HUES48 (cell line): ENCODE results near the gene SCGB3A1.

Experiments
- H3K27ac ChIP-seq: one replicate; pipeline ENCODE4 v1.7.0; 2013; ENCODE audit warnings: low read depth, low read length, inconsistent platforms
- H3K27me3 ChIP-seq: 2 replicates; pipeline ENCODE4 v1.6.1; 2013; ENCODE audit warnings: mild to moderate bottlenecking, low read length; ENCODE audit not compliant: control insufficient read depth, insufficient read depth
- H3K36me3 ChIP-seq: 2 replicates; pipeline ENCODE4 v1.6.1; 2013; ENCODE audit warnings: low read length; ENCODE audit not compliant: control insufficient read depth, insufficient read depth
- H3K4me1 ChIP-seq: 2 replicates; pipeline ENCODE4 v1.6.1; 2013; ENCODE audit warnings: mild to moderate bottlenecking, low read length; ENCODE audit not compliant: control insufficient read depth, insufficient read depth
- H3K4me3 ChIP-seq: 2 replicates; pipeline ENCODE4 v1.5.1; 2013; ENCODE audit warnings: mild to moderate bottlenecking, low read depth, low read length
- H3K9ac ChIP-seq: 2 replicates; pipeline ENCODE4 v1.6.1; 2013; ENCODE audit warnings: mild to moderate bottlenecking, low read depth, low read length, moderate library complexity
- H3K9me3 ChIP-seq: 2 replicates; pipeline ENCODE4 v1.6.1; 2013; ENCODE audit warnings: low read length; ENCODE audit not compliant: control insufficient read depth, insufficient read depth

The SCGB3A1 gene

DNA sequence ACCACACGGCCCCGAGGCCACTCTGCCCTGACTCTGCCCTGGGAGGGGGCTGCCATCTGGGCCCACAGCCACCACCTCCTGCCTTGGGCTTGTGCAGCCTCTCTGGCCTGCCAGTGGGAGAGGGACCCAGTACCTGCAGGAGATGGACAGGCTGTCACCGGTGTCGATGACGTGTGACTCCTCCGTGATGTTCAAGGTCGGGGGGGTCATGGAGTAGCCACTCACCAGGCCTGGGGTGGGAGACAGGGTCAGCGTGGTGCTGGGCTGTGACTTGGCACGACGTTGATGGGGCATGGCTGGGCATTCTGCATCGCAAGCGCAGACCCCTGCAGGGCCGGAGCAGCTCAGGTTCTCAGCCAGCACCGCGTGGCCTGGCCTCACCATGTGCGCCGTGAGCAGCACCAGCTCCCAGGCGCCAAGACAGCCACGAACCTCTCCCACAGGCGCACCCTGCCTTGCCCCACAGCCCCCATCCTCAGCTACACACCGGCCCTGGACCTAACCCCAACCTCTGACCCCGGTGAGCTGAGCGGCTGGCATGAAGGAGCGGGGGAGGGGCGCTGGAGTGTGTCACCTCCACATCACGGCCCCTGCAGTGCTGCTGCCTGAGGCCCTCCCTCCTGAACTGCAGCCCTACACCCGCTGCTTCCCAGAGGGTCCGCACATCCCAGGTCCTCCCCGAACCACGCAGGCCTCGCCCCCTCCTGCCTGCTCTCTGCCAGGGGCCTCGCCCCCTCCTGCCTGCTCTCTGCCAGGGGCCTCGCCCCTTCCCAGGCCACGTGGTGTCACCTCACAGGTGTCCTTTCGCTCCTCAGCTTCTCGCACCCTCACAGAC lies 40.5 kb upstream of the SCGB3A1 start:
- Histone ChIP-seq H3K36me3 (no peaks in the 10 kb centered on the region), H3K4me3 (no peak overlapping the region), H3K9ac (no peak overlapping the region), H3K4me1 (no peaks in the 10 kb centered on the region), H3K27ac (no peak overlapping the region), H3K9me3 (no peaks in the 10 kb centered on the region), H3K27me3 (no peaks in the 10 kb centered on the region)

DNA sequence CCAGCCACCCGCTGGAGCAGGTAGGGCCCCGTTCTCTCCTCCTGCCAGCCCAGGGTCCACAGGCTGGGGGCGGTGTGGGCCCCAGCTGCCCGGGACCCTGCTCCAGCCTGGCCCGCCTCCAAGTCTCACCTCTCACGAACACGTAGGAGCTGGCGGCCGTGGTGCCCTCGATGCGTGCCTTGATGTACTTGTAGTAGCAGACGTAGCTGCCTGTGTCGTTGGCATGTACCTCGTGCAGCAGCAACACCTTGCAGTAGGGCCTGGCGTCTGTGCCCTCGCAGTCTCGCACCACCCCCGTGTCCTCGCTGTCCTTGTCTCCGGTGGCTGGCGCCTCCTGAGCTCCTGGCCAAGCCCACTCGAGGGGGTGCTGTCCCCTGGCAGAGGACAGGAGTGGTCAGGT lies 39.1 kb upstream of the SCGB3A1 start:
- H3K36me3 ChIP-seq = no peaks in the 10 kb centered on the region
- H3K4me1 ChIP-seq = no peaks in the 10 kb centered on the region
- H3K9ac ChIP-seq = no peak overlapping the region
- no peak overlapping the region for H3K4me3 ChIP-seq
- H3K27ac ChIP-seq = no peak overlapping the region
- H3K9me3 ChIP-seq = no peaks in the 10 kb centered on the region
- no peaks in the 10 kb centered on the region for H3K27me3 ChIP-seq

DNA sequence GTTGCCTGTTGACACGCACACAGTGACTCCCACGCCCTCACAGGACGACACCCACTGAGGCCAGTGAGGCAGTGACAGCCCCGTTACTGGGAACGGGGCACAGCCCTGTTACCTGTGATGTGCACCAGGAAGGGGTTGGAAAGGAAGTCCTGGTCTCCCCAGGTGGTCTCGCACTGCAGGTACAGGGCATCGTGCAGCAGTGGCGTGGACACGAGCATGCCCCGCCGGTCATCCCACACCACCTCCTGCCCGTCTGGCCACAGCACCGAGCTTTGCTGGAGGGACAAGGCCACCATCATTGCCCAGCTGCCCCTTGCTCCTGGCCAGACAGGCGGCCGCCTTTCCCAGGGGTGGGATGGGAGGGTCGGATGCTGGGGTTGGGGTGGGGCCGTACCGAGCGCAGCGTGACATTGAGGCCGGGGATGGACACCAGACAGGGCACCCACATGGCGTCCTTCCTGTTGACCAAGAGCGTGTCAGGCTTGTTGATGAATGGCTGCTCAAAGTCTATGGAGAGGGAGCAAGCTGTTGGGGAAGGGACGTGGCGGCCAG lies 38.6 kb upstream of the SCGB3A1 start:
- no peaks in the 10 kb centered on the region for H3K9me3 ChIP-seq
- no peak overlapping the region for H3K27ac ChIP-seq
- H3K9ac ChIP-seq = no peak overlapping the region
- no peaks in the 10 kb centered on the region for H3K27me3 ChIP-seq
- no peak overlapping the region for H3K4me3 ChIP-seq
- H3K4me1 ChIP-seq = no peaks in the 10 kb centered on the region
- no peaks in the 10 kb centered on the region for H3K36me3 ChIP-seq

DNA sequence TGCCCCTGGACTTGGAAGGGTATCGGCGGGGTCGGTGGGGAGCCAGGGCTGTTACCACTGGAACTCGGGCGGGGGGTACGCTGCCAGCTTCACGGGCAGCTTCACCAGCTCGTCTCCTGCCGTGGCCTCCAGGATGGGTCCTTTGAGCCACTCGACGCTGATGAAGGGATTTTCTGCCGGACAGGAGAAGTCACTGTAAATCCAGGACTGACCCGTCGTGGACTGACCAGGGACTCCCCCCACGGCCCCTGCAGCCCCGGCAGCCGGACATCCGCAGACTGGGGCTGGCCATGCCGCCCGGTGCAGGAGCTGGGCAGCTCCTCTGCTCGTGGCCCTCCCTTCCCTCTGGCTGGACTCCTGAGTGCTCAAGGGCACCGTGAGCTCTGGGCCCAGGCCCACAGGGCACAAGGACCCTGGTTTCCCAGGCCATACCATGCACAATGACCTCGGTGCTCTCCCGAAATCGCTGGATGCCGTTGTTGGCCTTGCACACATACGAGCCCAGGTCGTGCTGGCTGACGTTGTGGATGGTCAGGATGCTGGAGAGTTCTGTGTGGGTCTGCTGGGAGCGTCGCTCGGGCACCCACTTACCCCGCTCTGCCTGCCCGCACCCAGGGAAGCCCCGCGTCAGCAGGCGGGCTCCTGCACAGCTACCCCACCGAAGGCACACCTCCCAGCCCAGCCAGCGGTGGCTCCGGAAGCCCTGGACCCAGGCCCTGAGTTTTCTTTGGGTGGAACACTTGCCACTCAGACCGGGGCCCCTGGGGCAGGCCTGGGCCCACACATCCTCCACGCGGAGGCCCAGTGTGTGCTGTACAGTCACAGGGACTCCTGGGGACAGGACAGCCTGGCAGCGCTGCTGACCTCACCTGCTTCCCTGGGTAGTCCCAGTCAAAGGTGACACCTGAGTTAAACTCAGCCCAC lies 37.8 kb upstream of the SCGB3A1 start:
- Histone ChIP-seq H3K9ac (no peak overlapping the region), H3K27ac (no peak overlapping the region), H3K4me3 (no peak overlapping the region), H3K27me3 (no peaks in the 10 kb centered on the region), H3K36me3 (no peaks in the 10 kb centered on the region), H3K9me3 (no peaks in the 10 kb centered on the region), H3K4me1 (no peaks in the 10 kb centered on the region)

DNA sequence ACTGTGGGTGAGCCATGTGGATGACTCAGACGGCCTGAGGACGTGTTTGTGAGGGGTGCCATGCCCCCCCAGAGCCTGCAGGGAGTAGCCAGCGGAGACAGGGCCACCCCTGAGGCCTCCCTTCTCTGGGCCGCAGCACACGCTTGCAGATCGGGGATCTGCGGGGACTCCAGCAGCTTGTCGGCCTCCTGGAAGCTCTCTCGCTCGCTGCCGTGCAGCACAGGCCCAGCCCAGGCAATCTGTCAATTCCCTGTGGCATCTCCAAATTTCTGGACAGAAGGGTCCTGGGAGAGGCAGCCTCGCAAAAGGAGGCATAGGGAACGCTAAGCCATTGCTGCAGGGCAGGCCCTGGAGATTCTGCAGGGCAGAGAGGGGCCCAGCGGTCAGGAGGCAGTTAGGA lies 36.9 kb upstream of the SCGB3A1 start:
- Histone ChIP-seq H3K27me3 (no peaks in the 10 kb centered on the region), H3K9ac (no peak overlapping the region), H3K36me3 (no peaks in the 10 kb centered on the region), H3K9me3 (no peaks in the 10 kb centered on the region), H3K27ac (no peak overlapping the region), H3K4me1 (no peaks in the 10 kb centered on the region), H3K4me3 (no peak overlapping the region)

DNA sequence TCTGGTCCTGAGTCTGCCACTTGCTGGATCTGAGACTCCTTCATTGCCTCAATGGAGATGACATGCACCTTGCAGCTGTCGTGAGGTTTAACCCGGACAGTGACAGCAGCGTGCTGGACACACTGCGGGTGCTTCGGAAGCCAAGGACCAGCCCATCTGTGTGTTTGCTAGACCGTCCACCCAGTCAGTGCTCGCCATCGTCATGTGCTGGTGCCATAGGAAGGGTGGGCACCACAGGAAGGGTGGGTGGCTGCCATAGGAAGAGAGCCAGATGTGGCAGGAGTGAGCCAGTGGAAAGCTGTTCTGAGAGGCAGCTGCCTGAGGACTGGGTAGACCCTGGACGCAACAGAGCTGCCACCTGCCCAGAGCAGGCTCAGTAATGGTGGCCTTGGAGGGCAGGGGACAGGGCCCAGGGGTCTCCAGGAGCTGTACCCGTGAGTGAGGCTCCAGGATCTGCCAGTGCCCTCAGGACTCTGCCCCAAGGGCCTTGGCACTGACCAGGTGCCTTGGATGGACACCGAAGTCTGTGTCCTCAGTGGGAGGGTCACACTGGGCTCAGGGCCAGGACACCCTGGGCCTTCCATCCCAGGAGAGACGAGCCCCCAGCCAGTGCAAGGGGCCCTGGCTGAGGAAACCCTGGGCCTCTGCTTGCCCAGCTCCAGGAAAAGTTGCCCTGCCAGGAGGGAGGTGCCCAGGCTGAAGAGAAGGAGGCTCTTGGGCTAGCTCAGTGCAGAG lies 36.3 kb upstream of the SCGB3A1 start:
- Histone ChIP-seq H3K27me3 (no peaks in the 10 kb centered on the region), H3K27ac (no peak overlapping the region), H3K9ac (no peak overlapping the region), H3K9me3 (no peaks in the 10 kb centered on the region), H3K36me3 (no peaks in the 10 kb centered on the region), H3K4me3 (no peak overlapping the region), H3K4me1 (no peaks in the 10 kb centered on the region)

DNA sequence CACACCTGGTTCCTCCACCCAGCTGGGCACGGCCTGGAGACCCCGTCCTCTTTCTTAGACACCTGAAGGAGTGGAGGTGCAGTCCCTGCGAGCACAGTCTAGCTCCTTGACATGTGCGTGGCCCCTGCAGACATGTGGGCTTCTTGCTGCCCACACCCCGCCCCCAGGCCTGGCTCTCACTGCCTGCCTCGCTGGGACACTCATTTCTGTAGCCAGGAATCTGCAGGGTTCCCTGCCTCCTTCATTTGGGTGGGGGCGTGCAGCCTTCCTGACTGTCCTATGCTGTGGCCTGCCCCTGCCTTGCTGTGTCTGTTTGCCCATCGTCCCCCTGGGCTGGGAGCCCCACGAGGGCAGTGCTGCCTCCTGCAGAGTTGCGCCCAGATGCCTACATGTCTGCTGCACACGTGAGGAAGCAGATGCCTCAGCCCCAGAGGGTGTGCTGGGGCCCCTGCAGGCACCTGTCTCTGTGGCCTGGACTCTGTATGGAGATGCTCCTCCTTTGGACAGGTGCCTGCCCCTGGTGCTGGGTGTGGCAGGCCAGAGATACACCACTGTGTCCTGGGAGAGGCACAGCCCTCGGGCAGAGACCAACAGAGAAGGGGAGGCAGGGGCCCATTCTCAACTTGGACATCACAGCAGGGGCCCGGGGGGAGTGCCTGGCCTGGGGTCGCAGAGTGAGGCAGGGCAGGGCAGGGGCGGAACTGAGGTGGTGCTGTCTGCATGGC lies 35.5 kb upstream of the SCGB3A1 start:
- Histone ChIP-seq H3K4me3 (no peak overlapping the region), H3K9me3 (no peaks in the 10 kb centered on the region), H3K27ac (no peak overlapping the region), H3K9ac (no peak overlapping the region), H3K27me3 (no peaks in the 10 kb centered on the region), H3K4me1 (no peaks in the 10 kb centered on the region), H3K36me3 (no peaks in the 10 kb centered on the region)

DNA sequence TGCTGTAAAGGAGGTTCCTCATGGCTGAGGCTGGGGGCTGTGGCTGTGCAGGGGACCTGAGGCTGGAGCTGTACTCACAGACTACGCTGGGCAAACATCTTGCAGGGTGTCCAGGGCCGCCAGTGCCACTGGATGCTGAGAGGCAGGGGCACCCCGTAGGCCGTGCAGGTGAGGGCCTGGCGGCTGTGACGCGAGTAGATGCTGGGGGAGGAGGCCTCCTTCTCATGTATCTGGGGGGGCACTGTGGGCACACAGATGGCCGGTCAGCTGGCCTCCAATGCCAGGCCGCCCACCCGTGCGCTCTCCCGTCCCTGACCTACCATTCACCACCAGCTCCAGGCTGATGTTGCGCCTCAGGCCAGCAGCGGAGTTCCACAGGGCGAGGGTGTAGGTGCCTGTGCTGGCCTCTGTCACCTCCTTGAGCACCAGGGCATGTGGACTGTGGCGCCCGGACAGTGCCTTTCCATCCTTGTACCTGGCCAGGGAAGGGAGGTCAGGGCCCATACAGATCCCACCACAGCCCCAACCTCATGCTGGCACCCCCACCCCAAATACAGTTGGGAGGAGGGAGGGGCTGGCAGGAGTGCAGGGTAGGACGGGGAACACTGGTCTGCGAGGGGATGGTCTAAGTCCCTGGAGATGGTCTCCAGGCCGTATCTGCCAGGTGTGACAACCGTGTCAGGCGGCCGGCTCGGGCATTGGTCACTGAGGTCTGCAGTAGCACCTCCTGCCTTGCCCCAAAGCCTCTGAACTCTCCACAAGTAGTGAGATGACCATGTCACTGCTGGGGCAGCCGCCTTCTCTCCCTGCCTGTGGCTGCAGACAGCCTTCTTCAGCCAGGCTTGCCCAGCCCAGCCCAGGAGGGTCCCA lies 34.7 kb upstream of the SCGB3A1 start:
- Histone ChIP-seq H3K27me3 (no peaks in the 10 kb centered on the region), H3K27ac (no peak overlapping the region), H3K4me1 (no peaks in the 10 kb centered on the region), H3K9me3 (no peaks in the 10 kb centered on the region), H3K36me3 (no peaks in the 10 kb centered on the region), H3K9ac (no peak overlapping the region), H3K4me3 (no peak overlapping the region)

DNA sequence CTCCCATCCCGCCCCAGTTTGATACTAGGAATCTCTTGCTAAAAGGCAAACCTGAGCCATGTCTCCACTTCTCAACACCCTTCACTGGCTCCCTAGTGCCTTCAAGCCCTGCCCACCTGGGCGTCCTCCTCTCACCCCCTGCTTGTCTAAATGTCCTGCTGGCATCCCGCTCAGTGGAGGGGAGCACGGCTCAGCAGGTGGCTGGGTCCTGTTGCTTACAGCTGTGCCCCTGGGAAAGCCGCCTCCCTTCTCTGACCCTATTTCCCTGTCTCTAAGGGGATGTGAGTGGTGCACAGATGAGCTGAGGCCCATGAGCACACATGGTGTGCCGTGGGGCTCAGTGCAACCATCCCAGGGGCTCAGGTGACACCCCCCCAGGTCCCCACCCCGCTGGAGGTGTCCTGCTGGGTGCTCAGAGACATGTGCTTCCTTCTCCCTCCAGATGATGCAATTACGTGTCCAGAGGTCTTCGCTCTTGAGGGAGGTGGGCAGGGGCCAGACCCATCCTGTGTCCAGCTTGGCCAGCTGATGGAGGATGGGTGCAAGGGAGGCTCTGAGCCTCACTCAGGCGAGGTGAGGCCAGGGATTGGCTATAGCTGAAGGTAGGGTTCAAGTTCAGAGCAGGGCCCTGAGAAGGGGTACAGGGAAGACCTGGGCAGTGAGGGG lies 34.0 kb upstream of the SCGB3A1 start:
- Histone ChIP-seq H3K27ac (no peak overlapping the region), H3K4me3 (no peak overlapping the region), H3K36me3 (no peaks in the 10 kb centered on the region), H3K27me3 (no peaks in the 10 kb centered on the region), H3K9ac (no peak overlapping the region), H3K9me3 (no peaks in the 10 kb centered on the region), H3K4me1 (no peaks in the 10 kb centered on the region)
